ENCODE results near the gene CHGA. TPM values are rescaled to one million over a fixed set of nuclear protein-coding genes. Genes with fewer than 3 reads are reported as not detected.

Gene CHGA
- total RNA-seq, 1 donor from 2014 or later: not detected

- no peak overlapping the region for H3K4me3 Mint-ChIP-seq
- no peak for DNase-seq (ENCODE audit: low spot score in 2 of 2, unreplicated experiment in 2 of 2)
- H3K27me3 Mint-ChIP-seq (ENCODE audit: low read depth): peaks cover 71% of the 10 kb centered on the region
- no peak overlapping the region for H3K27ac Mint-ChIP-seq
- TF ChIP-seq CTCF (IDR thresholded peaks at IDR 0.05; ENCODE audit: unreplicated experiment): no peak
- H3K36me3 Mint-ChIP-seq: no peaks in the 10 kb centered on the region
- no peaks in the 10 kb centered on the region for H3K4me1 Mint-ChIP-seq
- no peaks in the 10 kb centered on the region for H3K9me3 Mint-ChIP-seq
Observed at GRCh38 chr14:92883066-92883465, 39.9 kb upstream of the CHGA start.

DNA sequence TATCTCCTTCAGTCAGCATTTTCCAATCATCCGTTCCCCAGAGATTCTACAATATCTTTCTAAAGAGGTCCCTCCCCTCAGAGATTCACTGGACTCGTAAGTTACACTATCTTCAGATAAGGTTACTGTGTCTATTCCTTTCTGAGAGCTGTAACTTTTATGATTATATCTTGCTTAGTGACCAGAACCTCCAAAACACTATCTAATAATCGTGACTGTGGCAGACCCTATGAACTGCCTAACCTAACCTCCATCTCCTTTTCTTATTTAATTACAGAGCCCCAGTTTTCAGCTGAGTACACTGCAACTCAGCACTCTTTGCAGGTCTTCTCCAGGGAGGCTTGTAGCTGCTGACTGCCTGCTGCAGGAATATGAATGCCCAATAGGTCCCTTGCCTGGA, 38.5 kb upstream of the CHGA start:
- H3K27me3 Mint-ChIP-seq (ENCODE audit: low read depth): peaks cover 73% of the 10 kb centered on the region
- no peak overlapping the region for H3K27ac Mint-ChIP-seq
- no peak for TF ChIP-seq CTCF (IDR thresholded peaks at IDR 0.05; ENCODE audit: unreplicated experiment)

DNA sequence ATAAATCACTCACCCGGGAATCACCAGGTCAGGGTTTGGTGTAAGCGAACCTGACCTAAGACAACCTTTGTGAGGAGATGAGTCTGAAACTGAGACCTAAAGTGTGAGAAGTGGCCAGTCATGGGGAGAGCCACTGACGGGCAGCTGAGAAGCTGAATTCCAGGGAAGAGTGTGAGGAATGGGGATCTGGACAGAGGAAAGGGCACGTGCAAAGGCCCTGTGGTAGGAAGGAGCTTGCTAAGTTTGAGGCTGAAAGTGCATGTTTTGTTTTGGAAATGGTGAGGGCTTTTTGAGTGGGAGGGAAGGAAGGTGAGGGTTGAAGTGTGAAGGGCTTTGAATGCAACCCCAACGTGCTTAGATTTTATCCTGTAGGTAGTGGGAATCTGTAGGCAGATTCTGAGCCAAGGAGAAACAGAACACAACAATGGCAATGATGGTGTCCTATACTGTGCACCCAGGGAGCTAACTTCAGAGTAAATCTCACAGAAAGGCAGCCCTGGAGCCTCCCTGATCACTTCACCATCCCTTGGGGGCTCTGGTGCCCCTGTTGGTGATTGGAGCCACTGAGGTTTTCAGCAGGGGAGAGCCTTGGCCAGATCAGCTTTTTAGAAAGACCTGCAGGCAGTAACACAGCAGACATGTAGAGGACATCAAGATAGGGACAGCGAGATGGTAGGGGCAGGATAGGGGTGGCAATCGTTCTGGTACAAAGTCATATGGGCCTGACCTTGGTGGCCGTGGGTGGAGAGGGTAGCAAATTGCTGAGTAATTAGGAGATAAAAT, 37.5 kb upstream of the CHGA start:
- Mint-ChIP-seq H3K4me1 (no peaks in the 10 kb centered on the region), H3K27ac (no peak overlapping the region), H3K9me3 (no peaks in the 10 kb centered on the region), H3K27me3 (ENCODE audit: low read depth) (peaks cover 69% of the 10 kb centered on the region), H3K4me3 (no peak overlapping the region), H3K36me3 (no peaks in the 10 kb centered on the region)
- no peak for DNase-seq (ENCODE audit: low spot score in 2 of 2, unreplicated experiment in 2 of 2)
- no peak for TF ChIP-seq CTCF (IDR thresholded peaks at IDR 0.05; ENCODE audit: unreplicated experiment)

More for the DNA sequence above, 38.5 kb upstream of the CHGA start:
- no peak for DNase-seq (ENCODE audit: low spot score in 2 of 2, unreplicated experiment in 2 of 2)
- Mint-ChIP-seq H3K4me1 (no peaks in the 10 kb centered on the region), H3K4me3 (no peak overlapping the region), H3K36me3 (no peaks in the 10 kb centered on the region), H3K9me3 (no peaks in the 10 kb centered on the region)

- no peak for TF ChIP-seq CTCF (IDR thresholded peaks at IDR 0.05; ENCODE audit: unreplicated experiment)
- Mint-ChIP-seq H3K27ac (no peak overlapping the region), H3K36me3 (no peaks in the 10 kb centered on the region), H3K9me3 (no peaks in the 10 kb centered on the region), H3K27me3 (ENCODE audit: low read depth) (peaks cover 60% of the 10 kb centered on the region), H3K4me1 (no peaks in the 10 kb centered on the region), H3K4me3 (no peak overlapping the region)
- no peak for DNase-seq (ENCODE audit: low spot score in 2 of 2, unreplicated experiment in 2 of 2)
Observed at GRCh38 chr14:92886337-92886736, 36.6 kb upstream of the CHGA start.

DNA sequence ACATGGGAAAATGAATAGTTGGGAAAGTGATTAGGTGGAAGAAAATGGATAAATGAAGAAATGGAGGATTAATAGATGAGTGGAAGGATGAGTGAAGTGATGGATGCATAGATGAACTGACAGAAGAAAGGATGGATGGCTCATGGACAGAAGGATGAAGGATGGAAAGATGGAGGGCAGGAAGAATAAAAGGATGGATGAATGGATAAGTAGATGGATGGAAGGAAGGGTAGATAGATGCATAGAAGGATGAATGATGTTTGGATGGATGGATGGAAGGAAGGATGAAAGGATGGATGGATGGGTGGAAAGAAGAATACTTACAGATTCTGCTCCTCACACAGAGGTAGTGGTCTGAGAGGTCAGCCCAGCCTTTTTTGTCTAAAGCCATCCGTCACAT, 35.8 kb upstream of the CHGA start:
- Mint-ChIP-seq H3K4me3 (no peak overlapping the region), H3K36me3 (no peaks in the 10 kb centered on the region), H3K9me3 (no peaks in the 10 kb centered on the region), H3K27ac (no peak overlapping the region), H3K4me1 (no peaks in the 10 kb centered on the region), H3K27me3 (ENCODE audit: low read depth) (peaks cover 54% of the 10 kb centered on the region)
- TF ChIP-seq CTCF (IDR thresholded peaks at IDR 0.05; ENCODE audit: unreplicated experiment): no peak
- DNase-seq (ENCODE audit: low spot score in 2 of 2, unreplicated experiment in 2 of 2): no peak
